ENCODE measurements around the gene ERBB4.

DNA sequence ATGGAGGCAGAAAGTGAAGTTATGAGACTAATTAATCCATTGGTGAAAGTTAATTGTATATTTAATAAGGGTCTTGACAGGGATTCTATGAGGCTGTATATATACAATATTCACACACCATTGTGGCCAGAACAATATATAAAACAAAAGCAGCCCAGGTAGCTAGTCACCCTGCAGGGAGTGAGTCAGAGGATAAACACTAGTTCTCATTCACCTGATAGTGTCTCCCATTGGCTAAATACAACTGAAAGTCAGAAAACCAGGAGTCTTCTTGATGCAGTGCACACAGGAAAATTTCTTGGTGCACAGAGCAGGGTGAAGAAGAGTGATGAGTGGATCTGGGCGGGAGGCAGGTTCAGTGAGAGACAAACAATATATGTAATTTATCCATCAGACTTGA lies 465.2 kb downstream of the ERBB4 start:
- TF ChIP-seq CTCF (IDR thresholded peaks at IDR 0.05): no peak
- TF ChIP-seq POLR2A (IDR thresholded peaks at IDR 0.05): no peak

Data from Peyer's patch (tissue), 4 donors.